TTC549 (cell line): ENCODE data around the gene FAM53A.
"Not testable (repeated sequence)": the region's sequence is repeated elsewhere in the genome, so short reads cannot be mapped to it uniquely, and the experiment has no call there.

ENCODE experiments used
- FAIRE-seq: peaks from 2 replicates; lab custom pipeline; 2012; peaks lifted over from hg19 to GRCh38; lab: Jason Lieb, UNC

Gene FAM53A

DNA sequence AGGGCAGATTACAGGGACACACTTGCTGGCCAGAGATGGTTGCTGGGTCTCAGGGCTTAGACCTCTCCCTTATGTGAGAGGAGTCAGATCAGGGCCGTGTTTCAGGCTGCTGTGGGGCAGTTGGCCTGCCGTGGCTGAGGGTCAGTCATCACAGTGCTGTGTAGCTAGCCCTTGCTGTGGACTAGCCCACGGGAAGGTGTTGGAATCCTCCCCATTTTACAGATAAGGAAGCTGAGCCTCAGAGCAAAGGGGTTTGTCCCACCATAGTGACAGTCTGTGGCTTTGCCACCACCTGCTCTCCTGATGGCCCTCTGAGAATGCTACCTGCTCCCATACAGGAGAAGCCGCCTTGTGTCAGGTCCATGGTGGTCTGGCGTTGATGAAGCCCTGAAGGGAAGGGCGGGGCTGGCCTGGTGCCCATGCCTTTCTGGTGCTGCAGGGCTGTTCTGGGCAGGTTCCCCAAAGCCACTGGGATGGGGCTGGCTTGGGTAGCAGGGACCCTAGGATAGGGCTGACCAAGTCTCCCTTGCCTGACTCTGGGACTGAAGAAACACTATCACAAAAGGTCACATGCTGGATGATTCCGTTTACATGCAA lies 2.4 kb upstream of the FAM53A start:
- FAIRE-seq, result no peak

DNA sequence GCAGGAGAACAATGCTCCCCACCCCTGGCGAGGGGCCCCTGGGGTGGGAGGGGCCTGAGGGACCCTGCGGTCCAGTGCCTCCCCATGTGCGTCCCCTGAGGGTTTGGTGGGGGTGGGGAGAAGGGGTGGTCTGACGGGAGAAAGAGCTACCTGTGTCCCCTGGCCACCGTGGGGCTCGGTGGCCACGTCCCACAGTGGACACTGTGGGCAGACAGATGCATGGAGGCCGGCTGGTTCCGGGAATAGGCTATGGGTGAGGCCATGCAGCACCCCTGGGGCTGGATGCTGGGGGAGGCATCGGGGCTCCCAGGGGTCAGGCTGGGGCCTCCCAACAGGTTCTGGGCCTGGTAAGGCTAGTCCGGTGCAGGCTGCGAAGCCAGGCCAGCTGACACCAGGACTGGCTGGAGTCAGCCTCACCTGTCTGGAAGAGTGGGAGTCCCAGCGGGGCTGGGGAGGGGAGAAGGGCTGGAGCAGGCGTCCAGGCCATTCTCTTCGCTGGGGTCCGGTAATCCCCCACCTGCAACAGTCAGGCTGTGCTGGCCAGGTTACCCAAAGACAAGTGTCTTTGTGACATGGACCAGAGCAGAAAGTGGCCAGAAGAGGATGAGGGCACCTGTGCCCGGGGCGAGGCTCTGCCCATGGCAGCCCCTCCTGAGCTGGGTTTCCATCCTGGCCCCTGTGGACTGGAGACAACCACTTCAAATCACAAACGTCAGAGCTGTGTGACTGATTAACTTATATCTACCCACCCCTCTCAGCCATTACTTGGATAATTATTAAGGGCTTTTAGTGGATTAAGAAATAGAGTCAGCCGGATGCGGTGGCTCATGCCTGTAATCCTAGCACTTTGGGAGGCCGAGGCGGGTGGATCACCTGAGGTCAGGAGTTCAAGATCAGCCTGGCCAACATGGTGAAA lies 1.4 kb upstream of the FAM53A start:
- FAIRE-seq, result no peak

DNA sequence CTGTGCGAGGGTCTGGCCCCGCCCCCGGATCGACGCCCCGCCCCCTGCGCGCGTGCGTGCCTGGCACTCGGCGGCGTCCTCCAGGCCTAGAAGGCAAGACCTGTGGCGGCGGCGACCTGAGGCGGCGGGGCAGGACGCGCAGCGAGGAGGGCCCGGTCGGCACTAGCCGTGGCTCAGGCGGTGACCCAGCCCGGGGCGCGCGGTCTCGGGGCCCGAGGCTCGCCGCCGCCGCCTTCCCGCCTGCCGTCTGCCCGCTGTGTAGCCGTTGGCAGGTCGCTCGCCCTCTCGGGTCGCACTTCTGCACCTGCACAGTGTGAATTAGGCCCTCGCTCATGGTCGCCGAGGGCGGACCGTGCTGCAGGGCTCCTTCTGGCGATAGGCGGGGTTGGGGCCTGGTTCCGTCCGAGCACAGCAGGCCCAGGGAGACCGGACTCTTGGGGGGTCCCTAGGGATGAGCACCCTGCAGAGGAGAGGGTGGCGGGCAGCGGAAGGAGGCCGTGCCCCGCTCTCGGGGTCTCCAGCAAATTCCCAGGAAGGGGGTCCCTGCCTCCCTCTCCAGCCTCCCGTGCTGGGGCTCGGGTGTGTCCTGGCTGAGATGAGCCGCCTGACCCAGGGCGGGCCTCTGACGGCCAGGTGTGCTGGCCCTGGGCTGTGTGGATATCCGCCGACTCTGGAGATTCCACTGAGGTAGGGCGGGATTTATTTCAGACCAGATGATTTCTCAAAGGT lies 557 bp upstream of the FAM53A start:
- FAIRE-seq, result no peak

DNA sequence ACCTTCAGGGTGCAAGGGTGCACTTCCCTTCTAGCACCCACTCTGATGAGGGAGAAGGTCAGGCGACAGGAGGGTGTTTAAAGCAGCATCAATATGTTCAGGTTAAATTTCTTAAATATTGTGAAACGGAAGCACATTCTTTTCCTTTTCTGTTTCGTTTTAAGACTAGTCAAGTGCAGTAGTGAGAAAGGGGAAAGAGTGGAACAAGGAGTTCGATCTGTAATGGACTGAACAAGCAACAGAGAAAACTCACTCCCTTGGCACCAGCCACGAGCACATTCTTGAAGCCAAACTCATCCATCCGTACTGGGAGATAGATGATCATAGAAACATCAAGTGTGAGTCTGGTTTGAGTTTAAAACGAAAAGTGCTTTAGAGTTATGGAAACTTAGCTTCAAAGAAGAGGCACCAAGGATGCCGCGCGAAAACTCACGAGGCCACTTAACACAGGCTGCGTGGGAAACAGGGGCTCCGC lies 815 bp downstream of the FAM53A start:
- FAIRE-seq, result no peak

DNA sequence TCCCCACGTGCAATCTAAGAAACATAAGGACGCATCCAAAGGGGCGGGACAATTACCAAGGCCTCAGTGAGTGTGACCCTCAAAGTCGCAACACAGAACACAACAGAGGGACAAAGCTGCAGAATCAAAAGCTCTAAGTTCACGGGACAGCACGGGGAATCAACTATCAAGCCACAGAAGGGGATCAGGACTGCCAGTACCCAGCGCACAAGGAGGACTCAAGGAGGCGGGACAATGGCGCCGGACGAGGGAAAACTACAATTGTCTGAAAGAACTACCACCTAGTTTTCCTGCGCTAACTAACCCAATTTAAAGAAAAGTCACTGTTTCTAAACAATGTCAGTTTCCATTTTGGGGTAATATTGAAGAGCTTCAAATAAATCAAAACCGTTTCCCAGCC lies 1.3 kb downstream of the FAM53A start:
- no peak for FAIRE-seq

DNA sequence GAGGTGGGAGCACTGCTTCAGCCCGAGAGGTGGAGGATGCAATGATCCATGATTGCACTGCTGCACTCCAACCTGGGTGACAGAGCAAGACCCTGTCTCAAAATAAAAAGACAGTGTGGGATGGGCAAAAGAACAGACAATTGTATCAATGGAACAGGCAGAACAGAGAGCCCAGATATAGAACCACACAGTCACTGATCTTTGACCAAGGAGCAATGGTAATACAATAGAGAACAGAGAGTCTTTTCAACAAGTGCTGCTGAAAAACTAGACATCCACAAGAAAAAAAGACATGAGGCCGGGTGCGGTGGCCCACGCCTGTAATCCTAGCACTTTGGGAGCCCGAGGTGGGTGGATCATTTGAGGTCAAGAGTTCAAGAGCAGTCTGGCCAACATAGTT lies 5.9 kb downstream of the FAM53A start:
- no peak for FAIRE-seq

DNA sequence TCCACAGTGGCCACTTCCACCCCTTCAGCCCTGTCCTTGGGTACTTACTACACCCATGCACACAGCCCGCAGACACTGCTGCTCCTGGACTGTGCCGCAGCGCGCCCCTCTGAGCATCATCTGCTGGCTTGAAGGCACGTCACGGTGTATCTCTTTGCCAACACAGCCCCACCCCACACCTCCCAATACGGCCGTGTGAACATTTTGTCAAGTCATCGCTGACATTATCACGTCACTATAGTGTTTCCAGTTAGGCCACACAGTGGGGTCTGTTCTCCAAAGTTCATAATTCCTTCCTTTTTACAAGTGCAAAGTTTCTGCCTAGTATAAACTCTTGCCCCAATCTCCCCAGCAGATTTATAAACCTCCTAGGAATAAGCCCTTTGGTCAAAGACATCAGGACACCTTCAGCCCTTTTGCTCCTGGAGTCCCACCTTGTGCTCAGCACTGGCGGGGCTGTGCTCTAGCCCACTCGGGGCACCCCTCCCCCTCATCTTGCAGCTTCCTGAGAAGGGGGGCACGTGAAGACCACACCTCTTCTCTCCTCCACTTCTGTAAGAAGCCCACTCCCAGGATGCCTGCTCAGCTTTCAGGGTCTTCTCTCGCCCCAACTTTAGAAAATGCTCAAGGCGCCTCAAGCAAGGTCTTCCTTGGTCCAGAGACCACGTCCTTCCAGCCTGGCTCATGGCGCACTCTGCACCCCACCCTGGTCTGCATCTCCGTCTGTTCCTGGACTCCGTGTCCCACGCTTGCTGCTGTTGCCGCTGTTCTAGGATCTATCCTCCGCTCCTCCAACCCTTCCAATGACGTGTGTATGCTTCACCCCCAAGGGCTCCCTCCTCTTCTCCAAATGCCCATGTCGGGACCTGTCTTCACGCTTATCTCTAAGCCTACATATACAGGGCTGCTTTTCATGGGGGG lies 7.2 kb downstream of the FAM53A start:
- no peak for FAIRE-seq

DNA sequence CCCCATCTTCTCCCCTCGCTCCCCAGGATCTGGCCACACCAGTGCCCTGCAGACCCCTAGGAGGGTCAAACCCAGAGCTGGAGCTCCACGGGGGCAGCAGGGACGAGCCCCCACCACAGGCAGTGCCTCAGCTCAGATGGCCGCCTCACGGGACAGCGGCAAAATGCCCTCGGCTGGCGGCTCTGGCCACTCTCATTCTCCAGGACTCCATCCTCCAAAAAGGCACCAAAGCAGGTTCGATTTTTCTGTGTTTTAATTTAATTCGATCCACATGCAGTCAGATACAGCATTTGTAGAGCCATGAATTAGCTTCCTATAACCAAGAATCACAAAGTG lies 8.3 kb downstream of the FAM53A start:
- FAIRE-seq, result no peak

DNA sequence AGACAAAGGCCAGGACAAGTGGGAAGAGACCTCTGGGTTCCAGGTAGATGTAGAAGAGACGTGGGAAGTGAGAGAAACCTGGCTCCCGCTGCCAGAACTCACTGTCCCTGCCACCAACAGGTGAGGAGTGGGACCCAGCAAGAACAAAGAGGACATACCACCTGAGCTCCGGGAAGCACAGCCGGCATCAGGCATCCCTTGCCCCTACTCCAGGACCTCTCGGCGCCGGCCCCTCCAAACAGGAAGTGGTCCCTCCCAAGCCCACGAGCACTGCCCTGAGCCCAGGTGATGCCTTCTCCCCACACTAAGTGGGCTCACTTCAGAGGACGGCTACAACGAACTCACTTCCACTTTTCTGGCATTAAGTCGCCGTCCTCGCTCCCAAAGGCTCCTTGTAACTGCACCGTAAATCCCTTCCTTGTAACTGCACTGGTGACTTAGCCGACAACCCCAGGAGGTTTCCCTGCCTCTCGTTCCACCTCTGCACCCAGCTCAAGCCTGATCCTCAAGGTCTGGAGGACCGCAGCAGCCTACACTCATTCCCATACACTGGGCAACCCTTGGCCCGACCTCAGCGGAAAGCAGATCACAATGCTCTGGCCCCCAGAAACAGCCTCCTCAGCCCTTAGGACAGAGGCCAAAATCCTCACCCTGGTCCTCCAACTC lies 8.8 kb downstream of the FAM53A start:
- FAIRE-seq, result no peak

DNA sequence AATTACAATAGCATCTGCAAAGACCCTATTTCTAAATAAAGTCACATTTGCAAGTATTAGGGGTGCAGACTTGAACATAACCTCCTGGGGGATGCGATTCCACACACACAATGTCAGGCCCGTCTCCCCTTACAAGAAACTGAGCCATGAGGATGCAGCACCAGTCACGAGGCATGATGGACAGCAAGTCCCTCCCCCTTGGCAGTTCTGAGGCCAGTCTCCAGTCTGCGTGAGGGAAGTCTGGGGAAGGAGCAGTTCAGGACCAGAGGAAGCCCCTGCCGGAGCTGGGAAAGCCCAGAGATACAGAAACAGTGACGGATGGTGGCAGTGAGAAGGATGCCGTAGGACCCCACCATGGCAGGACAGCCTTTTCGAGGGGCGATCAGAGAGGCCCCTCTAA lies 9.4 kb downstream of the FAM53A start:
- FAIRE-seq, result no peak

DNA sequence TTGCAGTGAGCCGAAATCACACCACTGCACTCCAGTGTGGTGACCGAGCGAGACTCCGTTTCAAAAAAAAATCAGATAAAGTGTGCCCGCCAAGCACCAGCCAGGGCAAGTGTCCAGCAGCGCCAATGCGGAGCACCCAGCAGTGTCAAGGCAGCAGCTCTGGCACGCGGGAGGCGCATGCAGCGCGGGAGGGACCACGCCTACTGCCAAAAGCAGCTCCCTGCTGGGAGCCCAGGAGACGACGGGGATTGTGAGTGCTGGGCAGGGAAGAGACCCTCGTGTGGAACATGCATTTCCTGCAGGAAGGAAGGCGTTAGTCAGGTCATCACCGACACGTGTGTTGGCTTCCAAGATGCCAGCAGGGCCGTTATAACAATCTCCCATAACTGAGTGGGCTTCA lies 10.4 kb downstream of the FAM53A start:
- FAIRE-seq, result no peak

DNA sequence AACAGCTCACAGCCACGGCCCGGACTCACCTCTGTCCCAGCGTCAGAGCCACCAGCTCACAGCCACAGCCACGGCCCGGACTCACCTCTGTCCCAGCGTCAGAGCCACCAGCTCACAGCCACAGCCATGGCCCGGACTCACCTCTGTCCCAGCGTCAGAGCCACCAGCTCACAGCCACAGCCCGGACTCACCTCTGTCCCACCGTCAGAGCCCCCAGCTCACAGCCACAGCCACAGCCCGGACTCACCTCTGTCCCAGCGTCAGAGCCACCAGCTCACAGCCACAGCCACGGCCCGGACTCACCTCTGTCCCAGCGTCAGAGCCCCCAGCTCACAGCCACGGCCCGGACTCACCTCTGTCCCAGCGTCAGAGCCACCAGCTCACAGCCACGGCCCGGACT lies 13.1 kb downstream of the FAM53A start:
- not testable (repeated sequence) for FAIRE-seq

DNA sequence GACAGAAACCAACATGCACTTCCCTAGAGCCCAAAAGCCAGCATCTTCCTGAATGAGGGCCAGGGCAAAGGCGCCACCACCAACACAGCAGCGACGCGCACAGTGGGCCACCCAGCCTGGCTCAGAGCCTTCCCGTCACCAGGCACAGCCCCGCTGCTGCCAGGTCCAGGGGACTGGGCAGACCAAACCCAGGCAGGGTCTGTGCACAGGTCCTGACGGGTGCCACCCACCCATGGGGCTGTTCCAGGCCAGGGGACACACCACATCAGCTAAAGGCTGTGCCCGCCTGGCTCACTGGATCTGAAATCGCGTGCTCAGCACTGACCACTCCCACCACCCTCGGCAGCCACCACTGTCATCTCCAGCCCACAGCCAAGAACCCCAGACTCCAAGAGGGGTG lies 13.8 kb downstream of the FAM53A start:
- FAIRE-seq, result no peak

DNA sequence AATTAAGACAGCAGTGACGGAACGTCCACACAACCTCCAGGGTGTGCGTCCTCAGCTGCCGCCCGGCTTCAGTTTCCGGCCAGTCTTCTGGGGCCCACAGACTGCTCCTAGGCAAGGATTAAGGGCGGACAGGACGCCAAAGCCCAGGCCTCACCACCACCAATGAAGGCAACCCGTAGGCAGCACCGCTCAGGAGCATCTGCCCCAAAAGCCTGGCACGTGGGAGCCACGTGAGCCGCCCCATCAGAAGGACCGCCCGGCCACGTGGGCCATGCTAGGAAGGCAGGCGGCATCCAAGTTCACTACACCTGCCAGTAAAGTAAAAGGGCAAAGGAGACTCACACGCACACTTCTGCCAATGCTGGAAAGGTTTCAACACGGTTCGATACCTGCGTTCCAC lies 14.3 kb downstream of the FAM53A start:
- FAIRE-seq, result no peak

DNA sequence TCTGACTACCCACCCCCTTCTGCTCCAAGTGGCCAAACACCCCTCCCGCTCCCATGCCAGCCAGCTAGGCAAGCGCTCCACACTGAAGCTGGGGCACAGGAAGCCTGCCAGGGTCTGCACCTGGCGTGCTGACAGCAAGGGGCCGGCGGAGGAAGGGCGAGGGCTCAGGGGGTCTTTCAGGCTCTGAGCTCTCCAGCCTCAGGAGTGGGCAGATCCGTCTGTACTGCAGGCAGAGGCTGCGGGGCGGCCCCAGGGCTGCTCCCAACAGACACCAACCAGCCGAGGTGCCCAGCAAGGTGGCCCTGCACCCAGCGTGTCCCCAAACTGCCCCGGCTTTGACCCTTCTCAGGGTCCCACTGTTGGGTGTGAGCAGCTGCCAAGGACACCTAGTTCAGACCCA lies 14.8 kb downstream of the FAM53A start:
- FAIRE-seq, result no peak

DNA sequence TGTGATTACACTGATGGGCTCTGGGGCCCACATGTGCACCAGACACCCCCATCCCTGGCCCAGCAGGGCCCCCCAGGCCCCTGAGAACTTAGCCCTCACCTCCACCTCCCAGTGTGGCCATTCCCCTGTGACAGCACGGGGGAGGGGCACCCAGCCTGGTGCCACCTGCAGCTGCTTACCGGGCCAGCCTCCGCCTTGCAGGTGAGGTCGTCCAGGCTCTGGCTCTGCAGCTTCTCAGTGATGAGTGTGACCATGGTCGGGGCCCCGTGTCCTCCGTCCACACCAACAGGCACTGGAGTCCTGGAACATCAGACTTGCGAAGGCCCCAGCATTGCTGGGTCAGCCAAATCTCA lies 15.6 kb downstream of the FAM53A start:
- no peak for FAIRE-seq

DNA sequence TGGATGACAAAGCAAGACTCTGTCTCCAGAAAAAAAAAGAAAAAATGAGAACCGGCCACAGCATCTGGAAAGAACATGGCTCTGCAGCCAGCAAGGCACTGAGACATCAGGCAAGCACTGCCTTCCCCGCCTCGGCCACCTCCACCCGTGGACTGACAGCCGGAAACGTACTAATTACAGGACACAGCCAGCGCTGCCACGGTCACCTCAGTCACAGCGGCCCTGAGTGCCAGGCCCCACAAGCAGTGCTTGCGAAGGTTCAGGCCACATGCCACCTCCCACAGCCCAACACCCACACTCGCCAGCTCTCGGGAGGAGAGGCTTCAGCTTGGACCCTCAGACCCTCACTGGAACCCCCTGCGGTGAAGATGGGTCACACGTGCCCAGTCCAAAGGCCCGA lies 16.8 kb downstream of the FAM53A start:
- no peak for FAIRE-seq

DNA sequence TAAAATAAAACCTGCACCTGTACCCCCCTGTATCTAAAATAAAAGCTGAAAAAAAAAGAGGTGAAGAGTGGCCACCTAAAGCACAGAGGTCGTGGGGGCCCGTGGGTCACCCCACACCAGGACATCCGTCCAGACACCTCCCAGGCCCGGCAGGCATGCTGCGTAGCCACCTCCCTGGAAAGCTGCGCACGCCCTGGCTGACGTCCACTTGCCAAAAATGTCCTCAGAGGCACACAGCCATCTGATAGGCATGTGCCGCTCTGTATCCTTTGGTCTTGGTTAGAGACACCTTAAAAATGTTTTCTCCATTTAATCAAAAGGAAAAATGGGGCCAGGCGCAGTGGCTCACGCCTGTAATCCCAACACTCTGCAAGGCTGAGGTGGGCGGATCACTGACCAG lies 17.7 kb downstream of the FAM53A start:
- no peak for FAIRE-seq

DNA sequence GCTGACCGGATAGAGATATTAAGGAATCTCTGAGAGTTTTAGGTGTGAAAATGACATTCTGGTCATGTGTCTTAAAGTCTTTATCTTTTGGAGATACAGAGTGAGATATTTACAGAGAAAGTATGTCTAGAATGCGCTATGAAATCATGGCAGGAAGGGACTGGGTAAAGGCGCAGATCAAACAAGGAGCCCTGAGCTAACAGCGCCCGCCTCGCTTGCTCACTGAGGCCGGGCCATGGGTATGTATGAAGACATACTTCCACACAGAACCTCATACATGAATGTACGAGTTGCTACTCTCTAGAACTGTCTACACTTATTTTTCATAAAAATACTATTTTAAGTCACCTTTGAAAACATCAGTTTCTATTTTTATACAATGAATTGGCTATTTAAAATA lies 20.0 kb downstream of the FAM53A start:
- FAIRE-seq, result no peak

DNA sequence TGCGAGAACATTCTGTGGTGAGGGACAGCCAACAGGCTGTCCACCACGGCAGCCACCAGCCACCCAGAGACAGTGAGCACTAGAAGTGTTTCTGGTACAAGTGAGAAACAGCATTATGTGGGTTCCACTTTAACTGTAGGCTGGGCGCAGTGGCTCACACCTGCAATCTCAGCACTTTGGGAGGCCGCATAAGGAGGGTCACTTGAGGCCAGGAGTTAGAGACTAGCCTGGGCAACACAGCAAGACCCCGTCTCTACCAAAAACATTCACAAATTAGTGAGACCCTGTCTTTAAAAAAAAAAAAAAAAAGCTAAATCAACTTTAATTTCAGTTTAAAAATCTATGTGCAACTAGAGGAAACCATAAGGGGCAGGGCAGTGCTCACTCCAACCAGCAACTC lies 20.6 kb downstream of the FAM53A start:
- FAIRE-seq, result no peak

DNA sequence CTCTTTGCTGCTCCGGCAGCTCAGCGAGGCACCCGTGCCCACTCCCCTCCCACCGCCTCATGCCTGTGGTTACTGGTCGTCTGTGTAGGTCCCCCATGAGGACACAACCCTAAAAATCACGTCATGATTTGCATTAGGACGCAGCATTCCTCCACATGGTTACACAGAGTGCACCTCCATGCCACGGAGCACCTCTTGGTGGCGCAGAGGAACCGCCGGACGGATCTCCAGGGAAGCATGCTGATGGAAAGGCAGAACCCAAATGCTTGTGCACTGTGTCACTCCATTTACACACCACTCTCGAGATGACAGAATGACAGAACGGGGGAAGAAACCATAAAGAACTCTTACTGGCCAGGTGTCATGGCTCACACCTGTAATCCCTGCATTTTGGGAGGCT lies 22.4 kb downstream of the FAM53A start:
- FAIRE-seq, result no peak
